Prostate gland (tissue), 2 donors: Measurements from ENCODE around the gene SLC9A8. TPM values are rescaled to one million over a fixed set of nuclear protein-coding genes. Genes with fewer than 3 reads are reported as not detected.
"Not testable (repeated sequence)": the region's sequence is repeated elsewhere in the genome, so short reads cannot be mapped to it uniquely, and the experiment has no call there.

Experiments used
- DNase-seq: peaks from one replicate; pipeline ENCODE4 v3.0.0-alpha.2; 2019; ENCODE audit warnings: low spot score
- H3K27ac ChIP-seq, 2 donors: fragments of 200-600 bp; sonication (generic); 2 replicates each; pipeline ENCODE4 v1.5.1; 2017 to 2019
- H3K27me3 ChIP-seq: fragments of 200-600 bp; sonication (generic); replicated peaks from 2 replicates; pipeline ENCODE4 v1.5.1; 2019; ENCODE audit not compliant: insufficient read depth
- H3K36me3 ChIP-seq, 2 donors: fragments of 200-600 bp; sonication (generic); 1 replicate in 1 of 2; 2 replicates in 1 of 2; pipeline versions ENCODE4 v1.5.1 to v1.8.1; 2017 to 2019
- H3K4me1 ChIP-seq: fragments of 200-600 bp; sonication (generic); replicated peaks from 2 replicates; pipeline ENCODE4 v1.5.1; 2019
- H3K4me3 ChIP-seq, 2 donors: fragments of 200-600 bp; sonication (generic); 2 replicates each; pipeline ENCODE4 v1.5.1; 2017 to 2019
- H3K9me3 ChIP-seq: fragments of 200-600 bp; sonication (generic); 2 replicates; pipeline ENCODE4 v1.5.1; 2017
- POLR2A ChIP-seq: fragments of 450-650 bp; IDR thresholded peaks from one replicate; pipeline ENCODE4 v1.6.1; 2016; ENCODE audit warnings: antibody characterized with exemption, mild to moderate bottlenecking
- POLR2AphosphoS5 ChIP-seq: sonication (generic); formaldehyde crosslinking; IDR thresholded peaks from one replicate; pipeline ENCODE4 v1.6.1; 2017; ENCODE audit warnings: antibody characterized with exemption
- WGBS: methylation state at CpG from one replicate; pipeline ENCODE4 v1.1.5; 2018; 5-methylcytosine and 5-hydroxymethylcytosine counted together
- intact Hi-C: fragments of 100-400 bp; cut with DNase I; formaldehyde crosslinking; loops from one replicate; pipeline ENCODE4 v1.14.2; 2022
- total RNA-seq, 2 donors: library from RNA; depleted of rRNA; stranded (reverse); fragments of >200 nt; gene quantifications; one replicate each; pipeline ENCODE4 v1.1.0, GENCODE V29; 2016
- TF ChIP-seq, protein P1 (sequence below), 4 experiments: fragments of 200-600 bp in 2 of 4; fragments of 450-650 bp in 2 of 4; sonication (generic) in 2 of 4; IDR thresholded peaks; 1 replicate in 3 of 4; 2 replicates in 1 of 4; pipeline ENCODE4 v1.5.1; 2016 to 2019; ENCODE audit warnings: antibody characterized with exemption in 4 of 4, mild to moderate bottlenecking in 2 of 4, moderate library complexity in 2 of 4

SLC9A8 gene
- total RNA-seq, 2 donors from 2014 or later, result 13.5 to 26.4 TPM

DNA sequence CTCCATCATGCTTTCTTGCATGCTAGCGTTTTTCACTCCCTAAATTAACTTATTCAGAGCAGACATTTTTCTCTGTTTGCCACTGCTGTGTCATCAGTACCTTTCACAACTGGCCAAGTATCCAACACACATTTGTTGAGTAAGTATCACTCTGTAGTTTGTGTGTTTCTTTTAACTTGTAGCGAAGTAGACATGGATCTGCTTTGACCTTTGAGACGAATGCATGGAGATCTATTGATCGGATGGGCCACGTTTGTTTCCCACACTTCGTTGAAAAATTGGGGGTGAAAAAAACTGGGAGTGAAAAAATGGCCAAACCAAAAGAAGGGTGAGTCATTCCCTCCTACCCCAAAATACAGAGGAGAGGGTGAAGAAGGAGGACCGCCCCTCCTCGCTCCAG lies 12.9 kb upstream of the SLC9A8 start:
- intact Hi-C loops, result no loop called here
- WGBS, result 84% methylated on average over 8 of the region's 8 CpGs
- no peaks in the 10 kb centered on the region for H3K9me3 ChIP-seq
- TF ChIP-seq, protein P1, sequence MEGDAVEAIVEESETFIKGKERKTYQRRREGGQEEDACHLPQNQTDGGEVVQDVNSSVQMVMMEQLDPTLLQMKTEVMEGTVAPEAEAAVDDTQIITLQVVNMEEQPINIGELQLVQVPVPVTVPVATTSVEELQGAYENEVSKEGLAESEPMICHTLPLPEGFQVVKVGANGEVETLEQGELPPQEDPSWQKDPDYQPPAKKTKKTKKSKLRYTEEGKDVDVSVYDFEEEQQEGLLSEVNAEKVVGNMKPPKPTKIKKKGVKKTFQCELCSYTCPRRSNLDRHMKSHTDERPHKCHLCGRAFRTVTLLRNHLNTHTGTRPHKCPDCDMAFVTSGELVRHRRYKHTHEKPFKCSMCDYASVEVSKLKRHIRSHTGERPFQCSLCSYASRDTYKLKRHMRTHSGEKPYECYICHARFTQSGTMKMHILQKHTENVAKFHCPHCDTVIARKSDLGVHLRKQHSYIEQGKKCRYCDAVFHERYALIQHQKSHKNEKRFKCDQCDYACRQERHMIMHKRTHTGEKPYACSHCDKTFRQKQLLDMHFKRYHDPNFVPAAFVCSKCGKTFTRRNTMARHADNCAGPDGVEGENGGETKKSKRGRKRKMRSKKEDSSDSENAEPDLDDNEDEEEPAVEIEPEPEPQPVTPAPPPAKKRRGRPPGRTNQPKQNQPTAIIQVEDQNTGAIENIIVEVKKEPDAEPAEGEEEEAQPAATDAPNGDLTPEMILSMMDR (IDR thresholded peaks at IDR 0.05), result no peak
- no peak for TF ChIP-seq POLR2A
- TF ChIP-seq POLR2AphosphoS5, result no peak
- H3K27ac ChIP-seq, result no peak overlapping the region
- no peaks in the 10 kb centered on the region for H3K4me1 ChIP-seq
- no peaks in the 10 kb centered on the region for H3K27me3 ChIP-seq
- no peak overlapping the region for H3K4me3 ChIP-seq
- no peak for DNase-seq
- no peaks in the 10 kb centered on the region for H3K36me3 ChIP-seq

DNA sequence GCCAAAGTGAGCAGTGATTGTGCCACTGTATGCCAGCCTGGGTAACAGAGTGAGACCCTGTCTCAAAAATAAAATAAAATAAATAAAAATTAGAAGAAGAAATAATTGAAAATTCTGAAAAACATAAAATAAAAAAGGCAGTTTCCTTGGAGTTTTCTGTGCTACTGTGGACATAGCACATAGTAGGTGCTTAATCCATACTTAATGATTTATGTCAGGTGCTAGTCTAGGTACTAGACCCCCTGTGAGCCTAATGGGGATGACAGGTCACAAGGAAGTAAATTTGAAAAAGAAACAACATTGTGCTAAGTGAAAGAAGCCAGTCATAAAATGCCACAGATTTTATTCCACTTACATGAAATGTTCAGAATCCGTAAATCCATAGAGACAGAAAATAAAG lies 9.2 kb upstream of the SLC9A8 start:
- no peak for DNase-seq
- Histone ChIP-seq H3K4me3 (no peak overlapping the region), H3K27me3 (no peaks in the 10 kb centered on the region), H3K4me1 (no peaks in the 10 kb centered on the region), H3K27ac (no peak overlapping the region), H3K36me3 (no peaks in the 10 kb centered on the region), H3K9me3 (no peaks in the 10 kb centered on the region)
- 88% methylated on average over 1 of the region's 1 CpG for WGBS
- TF ChIP-seq POLR2A, result no peak
- TF ChIP-seq, protein P1 (IDR thresholded peaks at IDR 0.05), result no peak
- no peak for TF ChIP-seq POLR2AphosphoS5
- intact Hi-C loops, result no loop called here

DNA sequence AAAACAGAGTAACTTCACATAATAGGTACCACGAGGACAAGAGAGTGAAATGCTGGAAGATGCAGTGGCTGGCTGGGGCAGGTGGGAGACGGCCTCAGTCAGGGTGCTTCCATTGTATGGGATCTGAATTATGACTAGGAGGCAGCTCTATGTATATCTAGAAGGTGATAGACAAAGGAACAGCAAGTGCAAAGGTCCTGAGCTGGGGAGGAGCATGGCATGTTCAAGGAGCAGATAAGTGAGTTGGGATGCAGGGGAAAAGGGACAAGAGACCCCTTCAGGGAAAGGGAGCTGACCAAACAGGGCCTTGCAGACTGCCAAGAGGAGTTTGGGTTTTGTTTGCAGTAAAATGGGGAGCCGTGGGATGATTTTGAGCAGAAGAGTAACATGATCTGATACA lies 8.3 kb upstream of the SLC9A8 start:
- TF ChIP-seq, protein P1 (IDR thresholded peaks at IDR 0.05), result no peak
- TF ChIP-seq POLR2AphosphoS5, result no peak
- TF ChIP-seq POLR2A, result no peak
- intact Hi-C loops, result no loop called here
- 76% methylated on average over 3 of the region's 3 CpGs for WGBS
- no peaks in the 10 kb centered on the region for H3K4me1 ChIP-seq
- H3K9me3 ChIP-seq, result no peaks in the 10 kb centered on the region
- H3K36me3 ChIP-seq, result no peaks in the 10 kb centered on the region
- DNase-seq, result no peak
- H3K4me3 ChIP-seq, result no peak overlapping the region
- H3K27me3 ChIP-seq, result no peaks in the 10 kb centered on the region
- H3K27ac ChIP-seq, result no peak overlapping the region

DNA sequence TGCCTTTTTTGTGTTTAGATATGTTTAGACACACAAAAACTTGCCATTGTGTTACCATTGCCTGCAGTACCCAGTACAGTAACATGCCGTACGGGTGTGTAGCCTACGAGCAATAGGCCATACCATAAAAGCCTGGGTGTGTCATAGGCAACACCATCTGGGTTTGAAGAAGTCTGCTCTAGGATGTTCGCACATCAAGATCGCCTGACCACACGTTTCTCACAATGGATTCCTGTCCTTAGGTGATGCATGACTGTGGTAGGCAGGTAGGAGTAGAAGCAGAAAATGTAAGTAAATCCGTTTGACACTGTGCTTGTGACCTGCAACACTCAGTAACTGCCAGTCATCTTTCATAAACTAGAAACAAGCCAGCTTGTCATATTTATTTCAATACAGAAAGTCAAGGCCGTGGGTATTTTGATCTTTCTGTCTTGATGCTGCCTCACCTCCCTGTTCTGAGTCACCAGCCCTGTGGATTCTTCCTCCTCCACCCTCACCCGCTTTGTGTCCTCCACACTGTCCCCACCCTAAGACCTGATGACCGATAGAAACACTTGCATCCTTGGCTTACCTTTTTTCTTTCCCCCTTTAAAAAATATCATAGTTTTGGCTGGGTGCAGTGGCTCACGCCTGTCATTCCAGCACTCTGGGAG lies 7.3 kb upstream of the SLC9A8 start:
- DNase-seq, H3K4me3 ChIP-seq, H3K27me3 ChIP-seq, H3K4me1 ChIP-seq, H3K27ac ChIP-seq, H3K36me3 ChIP-seq, H3K9me3 ChIP-seq, intact Hi-C loops: not testable (repeated sequence)
- WGBS, result 78% methylated on average over 10 of the region's 11 CpGs

DNA sequence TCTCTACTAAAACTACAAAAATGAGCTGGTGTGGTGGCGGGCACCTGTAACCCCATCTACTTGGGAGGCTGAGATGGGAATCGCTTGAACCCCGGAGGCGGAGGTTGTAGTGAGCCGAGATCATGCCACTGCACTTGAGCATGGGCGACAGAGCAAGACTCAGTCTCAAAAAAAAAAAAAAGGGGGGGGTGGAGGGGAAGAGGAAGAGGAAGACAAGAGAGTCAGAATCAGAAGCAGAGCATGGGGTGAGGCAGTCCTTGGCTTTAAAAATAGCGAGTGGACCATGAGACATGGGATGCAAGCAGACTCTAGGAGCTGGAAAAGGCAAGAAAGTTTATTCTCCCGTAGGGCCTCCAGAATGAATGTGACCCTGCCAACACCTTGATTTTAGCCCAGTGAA lies 3.9 kb upstream of the SLC9A8 start:
- intact Hi-C loops, result no loop called here
- Histone ChIP-seq H3K27ac (no peak overlapping the region), H3K4me1 (no peaks in the 10 kb centered on the region), H3K36me3 (no peaks in the 10 kb centered on the region), H3K4me3 (no peak overlapping the region), H3K27me3 (no peaks in the 10 kb centered on the region), H3K9me3 (no peaks in the 10 kb centered on the region)
- 93% methylated on average over 8 of the region's 8 CpGs for WGBS
- no peak for TF ChIP-seq POLR2A
- TF ChIP-seq, protein P1 (IDR thresholded peaks at IDR 0.05), result no peak
- DNase-seq, result no peak
